ENCODE measurements around the gene PRODH2. TPM values are rescaled to one million over a fixed set of nuclear protein-coding genes. Genes with fewer than 3 reads are reported as not detected.

The PRODH2 gene
- polyA plus RNA-seq, 1 experiment = not detected

DNA sequence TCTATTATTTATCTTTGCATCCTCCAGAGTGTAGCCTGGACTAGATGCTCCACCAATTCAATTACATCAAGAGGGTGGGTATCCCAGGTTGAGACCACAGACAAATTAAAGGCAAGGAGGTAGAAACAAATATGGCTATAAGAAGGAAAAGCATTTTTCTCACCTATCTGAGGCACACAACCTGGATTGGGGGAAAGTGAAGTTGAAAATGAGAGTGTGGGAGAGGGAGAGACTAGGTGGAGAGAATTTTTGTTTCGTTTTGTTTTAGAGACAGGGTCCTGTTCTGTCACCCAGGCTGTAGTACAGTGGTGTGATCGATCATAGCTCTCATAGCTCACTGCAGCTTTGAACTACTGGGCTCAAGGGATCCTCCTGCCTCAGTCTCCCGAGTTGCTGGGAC, 5.8 kb upstream of the PRODH2 start:
- CTCF ChIA-PET = interaction anchor here (0.5 to 2.3 kb wide), 3 partner anchors 122 to 822 kb away, joined by 4 to 22 read pairs (median 5); no protein-coding TSS in a partner anchor
- POLR2A ChIA-PET = no interaction called here
- no peak overlapping the region for H3K27ac ChIP-seq (ENCODE audit: low read depth, low read length)
- no peak for DNase-seq (ENCODE audit: low read depth, low spot score)
- no peak overlapping the region for H3K4me3 ChIP-seq (ENCODE audit: low read depth, low read length)
- TF ChIP-seq, protein P1, sequence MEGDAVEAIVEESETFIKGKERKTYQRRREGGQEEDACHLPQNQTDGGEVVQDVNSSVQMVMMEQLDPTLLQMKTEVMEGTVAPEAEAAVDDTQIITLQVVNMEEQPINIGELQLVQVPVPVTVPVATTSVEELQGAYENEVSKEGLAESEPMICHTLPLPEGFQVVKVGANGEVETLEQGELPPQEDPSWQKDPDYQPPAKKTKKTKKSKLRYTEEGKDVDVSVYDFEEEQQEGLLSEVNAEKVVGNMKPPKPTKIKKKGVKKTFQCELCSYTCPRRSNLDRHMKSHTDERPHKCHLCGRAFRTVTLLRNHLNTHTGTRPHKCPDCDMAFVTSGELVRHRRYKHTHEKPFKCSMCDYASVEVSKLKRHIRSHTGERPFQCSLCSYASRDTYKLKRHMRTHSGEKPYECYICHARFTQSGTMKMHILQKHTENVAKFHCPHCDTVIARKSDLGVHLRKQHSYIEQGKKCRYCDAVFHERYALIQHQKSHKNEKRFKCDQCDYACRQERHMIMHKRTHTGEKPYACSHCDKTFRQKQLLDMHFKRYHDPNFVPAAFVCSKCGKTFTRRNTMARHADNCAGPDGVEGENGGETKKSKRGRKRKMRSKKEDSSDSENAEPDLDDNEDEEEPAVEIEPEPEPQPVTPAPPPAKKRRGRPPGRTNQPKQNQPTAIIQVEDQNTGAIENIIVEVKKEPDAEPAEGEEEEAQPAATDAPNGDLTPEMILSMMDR (IDR thresholded peaks at IDR 0.05; ENCODE audit: low read depth, low read length) = no peak
- peaks cover 10% of the 10 kb centered on the region for H3K27me3 ChIP-seq (ENCODE audit: control insufficient read depth, insufficient read depth, low read length)
- no peaks in the 10 kb centered on the region for H3K9me3 ChIP-seq (ENCODE audit: control insufficient read depth, insufficient read depth, low read length)

DNA sequence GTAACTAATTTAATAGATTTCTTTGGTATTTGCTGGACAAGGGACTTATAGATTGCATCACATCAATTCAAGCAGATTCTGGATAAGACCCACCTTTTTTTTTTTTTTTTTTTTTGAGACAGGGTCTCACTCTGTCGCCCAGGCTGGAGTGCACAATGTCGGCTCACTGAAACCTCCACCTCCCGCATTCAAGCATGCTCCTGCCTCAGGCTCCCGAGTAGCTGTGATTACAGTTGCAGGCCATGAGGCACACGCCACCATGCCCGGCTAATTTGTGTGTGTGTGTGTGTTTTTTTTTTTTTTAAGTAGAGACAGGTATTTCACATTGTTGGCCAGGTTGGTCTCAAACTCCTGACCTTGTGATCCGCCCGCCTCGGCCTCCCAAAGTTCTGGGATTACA, 4.2 kb upstream of the PRODH2 start:
- TF ChIP-seq, protein P1 (IDR thresholded peaks at IDR 0.05; ENCODE audit: low read depth, low read length) = no peak
- POLR2A ChIA-PET = no interaction called here
- CTCF ChIA-PET = no interaction called here

DNA sequence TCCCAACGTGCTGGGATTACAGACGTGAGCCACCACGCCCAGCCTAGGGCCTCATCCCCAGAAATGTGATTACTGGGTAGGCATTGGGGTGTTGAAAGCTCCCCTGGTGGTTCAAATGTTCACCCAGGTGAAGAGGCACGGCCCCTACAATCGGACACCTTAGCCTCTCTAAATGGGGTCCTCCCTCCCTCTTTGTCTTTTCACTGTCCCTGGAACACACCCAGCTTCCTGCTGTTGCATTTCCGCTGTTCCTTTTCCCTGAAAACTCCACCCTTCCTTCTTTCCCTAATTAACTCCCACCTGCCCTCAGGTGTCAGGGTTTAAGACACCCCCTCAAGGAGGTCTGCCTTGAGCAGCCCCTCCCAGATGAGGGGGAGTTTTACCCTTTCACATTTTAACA, 3.6 kb upstream of the PRODH2 start:
- CTCF ChIA-PET = no interaction called here
- Histone ChIP-seq H3K27me3 (ENCODE audit: control insufficient read depth, insufficient read depth, low read length) (peaks cover 22% of the 10 kb centered on the region), H3K4me3 (ENCODE audit: low read depth, low read length) (no peak overlapping the region), H3K9me3 (ENCODE audit: control insufficient read depth, insufficient read depth, low read length) (no peaks in the 10 kb centered on the region), H3K27ac (ENCODE audit: low read depth, low read length) (no peak overlapping the region)
- POLR2A ChIA-PET = no interaction called here
- DNase-seq (ENCODE audit: low read depth, low spot score) = no peak
- TF ChIP-seq, protein P1 (IDR thresholded peaks at IDR 0.05; ENCODE audit: low read depth, low read length) = no peak

More for the DNA sequence above, 4.2 kb upstream of the PRODH2 start:
- DNase-seq (ENCODE audit: low read depth, low spot score) = no peak
- Histone ChIP-seq H3K9me3 (ENCODE audit: control insufficient read depth, insufficient read depth, low read length) (no peaks in the 10 kb centered on the region), H3K27ac (ENCODE audit: low read depth, low read length) (no peak overlapping the region), H3K27me3 (ENCODE audit: control insufficient read depth, insufficient read depth, low read length) (peaks cover 17% of the 10 kb centered on the region), H3K4me3 (ENCODE audit: low read depth, low read length) (no peak overlapping the region)

DNA sequence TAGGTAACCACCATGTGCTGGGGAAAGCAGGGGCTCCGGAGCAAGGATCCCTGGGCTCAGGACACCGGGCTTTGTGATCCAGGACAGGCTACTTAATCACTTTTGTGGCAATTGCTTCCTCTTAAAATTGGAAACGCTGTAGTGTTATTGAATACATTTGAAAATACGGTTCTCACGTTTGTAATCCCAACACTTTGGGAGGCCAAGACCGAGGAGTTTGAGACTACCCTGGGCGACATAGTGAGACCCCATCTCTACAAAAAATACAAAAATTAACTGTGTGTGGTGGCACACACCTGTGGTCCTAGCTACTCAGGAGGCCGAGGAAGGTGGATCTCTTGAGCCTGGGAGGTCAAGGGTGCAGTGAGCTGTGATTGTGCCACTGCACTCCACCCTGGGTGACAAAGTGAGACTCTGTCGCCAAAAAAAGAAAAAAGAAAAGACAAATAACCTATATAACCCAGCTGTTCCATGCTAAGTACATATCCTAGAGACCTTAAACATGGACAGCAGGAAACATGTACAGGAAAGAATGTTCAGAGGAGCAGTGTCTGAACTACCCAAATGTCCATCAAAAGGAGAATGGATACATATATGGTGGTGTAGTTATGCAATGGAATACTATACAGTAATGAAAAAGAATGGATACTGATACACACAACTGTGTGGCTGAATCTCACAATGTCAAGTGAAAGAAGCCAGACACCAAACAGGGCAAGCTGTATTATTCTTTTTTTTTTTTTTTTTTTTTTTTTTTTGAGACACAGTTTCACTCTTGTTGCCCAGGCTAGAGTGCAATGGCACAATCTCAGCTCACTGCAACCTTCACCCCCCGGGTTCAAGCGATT, 622 bp upstream of the PRODH2 start:
- POLR2A ChIA-PET = no interaction called here
- TF ChIP-seq, protein P1 (IDR thresholded peaks at IDR 0.05; ENCODE audit: low read depth, low read length) = no peak

More for the DNA sequence above, 622 bp upstream of the PRODH2 start:
- no peak overlapping the region for H3K4me3 ChIP-seq (ENCODE audit: low read depth, low read length)
- CTCF ChIA-PET = no interaction called here
- H3K27ac ChIP-seq (ENCODE audit: low read depth, low read length) = no peak overlapping the region
- H3K27me3 ChIP-seq (ENCODE audit: control insufficient read depth, insufficient read depth, low read length) = peaks cover 18% of the 10 kb centered on the region
- no peaks in the 10 kb centered on the region for H3K9me3 ChIP-seq (ENCODE audit: control insufficient read depth, insufficient read depth, low read length)
- no peak for DNase-seq (ENCODE audit: low read depth, low spot score)

Data from AG04450 (cell line).